Neural cell (in vitro differentiated cells): ENCODE results near the gene ZBTB42. TPM values are rescaled to one million over a fixed set of nuclear protein-coding genes. Genes with fewer than 3 reads are reported as not detected.

Source experiments
- H2AFZ ChIP-seq: fragments of 200-600, 300-800 bp; sonication (generic), shearing (Covaris generic); 2 replicates; pipeline ENCODE4 v1.6.0; 2014; ENCODE audit warnings: low read depth, mild to moderate bottlenecking, antibody characterized with exemption, low read length, moderate library complexity
- H3F3A ChIP-seq: fragments of 200-600 bp; shearing (Covaris generic); 2 replicates; pipeline ENCODE4 v1.6.1; 2016; ENCODE audit warnings: mild to moderate bottlenecking, moderate library complexity, mixed read lengths, antibody characterized with exemption, low read length; ENCODE audit not compliant: insufficient read depth, poor library complexity, severe bottlenecking
- H3K27ac ChIP-seq: fragments of 200-600, 300-800 bp; sonication (generic), shearing (Covaris generic); 2 replicates; pipeline ENCODE4 v1.5.1; 2014; ENCODE audit warnings: mild to moderate bottlenecking, low read length, moderate library complexity
- H3K27me3 ChIP-seq: fragments of 300-800, 200-600 bp; sonication (generic), shearing (Covaris generic); 2 replicates; pipeline ENCODE4 v1.6.0; 2014; ENCODE audit warnings: mild to moderate bottlenecking, low read depth, low read length, moderate library complexity; ENCODE audit not compliant: insufficient read depth
- H3K36me3 ChIP-seq: fragments of 300-800, 200-600 bp; sonication (generic), shearing (Covaris generic); 2 replicates; pipeline ENCODE4 v1.5.1; 2014; ENCODE audit warnings: mild to moderate bottlenecking, antibody characterized with exemption, low read length, moderate library complexity; ENCODE audit not compliant: insufficient read depth
- H3K4me2 ChIP-seq: fragments of 300-800, 200-600 bp; sonication (generic), shearing (Covaris generic); 2 replicates; pipeline ENCODE4 v1.6.0; 2014; ENCODE audit warnings: mild to moderate bottlenecking, low read length
- H3K4me3 ChIP-seq: fragments of 300-800, 200-600 bp; sonication (generic), shearing (Covaris generic); 2 replicates; pipeline ENCODE4 v1.5.1; 2014; ENCODE audit warnings: mild to moderate bottlenecking, low read length, moderate library complexity
- H3K79me2 ChIP-seq: fragments of 200-600 bp; shearing (Covaris generic); replicated peaks from 2 replicates; pipeline ENCODE4 v1.6.0; 2014; ENCODE audit warnings: mild to moderate bottlenecking, low read length, moderate library complexity; ENCODE audit not compliant: insufficient read depth
- H3K9ac ChIP-seq: fragments of 300-800, 200-600 bp; sonication (generic), shearing (Covaris generic); 2 replicates; pipeline ENCODE4 v1.6.1; 2016; ENCODE audit warnings: mild to moderate bottlenecking, low read length, mixed read lengths
- H3K9me2 ChIP-seq: fragments of 200-600 bp; shearing (Covaris generic); 2 replicates; pipeline ENCODE4 v1.6.1; 2016; ENCODE audit warnings: mild to moderate bottlenecking, low read length, mixed read lengths; ENCODE audit not compliant: insufficient read depth
- H3K9me3 ChIP-seq: fragments of 200-600, 300-800 bp; sonication (generic), shearing (Covaris generic); 2 replicates; pipeline ENCODE4 v1.6.1; 2016; ENCODE audit warnings: mild to moderate bottlenecking, mixed run types, low read length, moderate library complexity, mixed read lengths
- H4K20me1 ChIP-seq: fragments of 200-600 bp; shearing (Covaris generic); 2 replicates; pipeline ENCODE4 v1.6.1; 2016; ENCODE audit warnings: mild to moderate bottlenecking, mixed run types; ENCODE audit not compliant: insufficient read depth
- CTCF ChIP-seq: fragments of 450-650 bp; IDR thresholded peaks from 2 replicates; pipeline ENCODE4 v1.5.1; 2014; ENCODE audit warnings: antibody characterized with exemption, mild to moderate bottlenecking, moderate library complexity; ENCODE audit not compliant: poor library complexity, severe bottlenecking
- EP300 ChIP-seq: fragments of 450-650 bp; conservative IDR thresholded peaks from 2 replicates; pipeline ENCODE4 v1.6.1; 2014; ENCODE audit warnings: antibody characterized with exemption, mild to moderate bottlenecking, moderate library complexity; ENCODE audit not compliant: poor library complexity, severe bottlenecking
- EZH2 ChIP-seq: fragments of 200-600, 300-800 bp; shearing (Covaris generic), sonication (generic); IDR thresholded peaks from 2 replicates; pipeline ENCODE4 v1.6.1; 2014; ENCODE audit warnings: antibody characterized with exemption, low read length, borderline replicate concordance, mild to moderate bottlenecking; ENCODE audit not compliant: insufficient read depth, poor library complexity, severe bottlenecking
- MXI1 ChIP-seq: fragments of 450-650 bp; conservative IDR thresholded peaks from 2 replicates; pipeline ENCODE4 v1.6.1; 2014; ENCODE audit warnings: antibody characterized with exemption, mild to moderate bottlenecking; ENCODE audit not compliant: poor library complexity, severe bottlenecking
- POLR2AphosphoS5 ChIP-seq: IDR thresholded peaks from 2 replicates; pipeline ENCODE4 v1.6.1; 2012
- RAD21 ChIP-seq: fragments of 450-650 bp; conservative IDR thresholded peaks from 2 replicates; pipeline ENCODE4 v1.6.1; 2014; ENCODE audit warnings: antibody characterized with exemption, mild to moderate bottlenecking, moderate library complexity
- REST ChIP-seq: IDR thresholded peaks from 2 replicates; pipeline ENCODE4 v1.6.1; 2012; ENCODE audit warnings: borderline replicate concordance
- SMC3 ChIP-seq: fragments of 450-650 bp; conservative IDR thresholded peaks from 2 replicates; pipeline ENCODE4 v1.6.1; 2014; ENCODE audit warnings: antibody characterized with exemption, mild to moderate bottlenecking, moderate library complexity; ENCODE audit not compliant: poor library complexity
- TAF1 ChIP-seq: IDR thresholded peaks from 2 replicates; pipeline ENCODE4 v1.6.1; 2012; ENCODE audit warnings: low read depth
- polyA plus RNA-seq: library from polyadenylated mRNA; depleted of rRNA; stranded (reverse); fragments of >200 nt; gene quantifications from 2 replicates; pipeline ENCODE4 v1.2.3, GENCODE V29; 2014

ZBTB42 gene
- polyA plus RNA-seq, 1 donor from 2014 or later: not detected

- Histone ChIP-seq H3K36me3 (no peaks in the 10 kb centered on the region), H3K4me3 (peak overlapping the region; percentile 51), H2AFZ (no peak overlapping the region), H3K79me2 (no peaks in the 10 kb centered on the region), H3K4me2 (no peak overlapping the region), H3K27me3 (peaks cover 23% of the 10 kb centered on the region), H3K27ac (no peak overlapping the region), H3F3A (no peaks in the 10 kb centered on the region), H3K9me2 (no peaks in the 10 kb centered on the region), H4K20me1 (no peaks in the 10 kb centered on the region), H3K9me3 (no peaks in the 10 kb centered on the region), H3K9ac (no peak overlapping the region)
- TF ChIP-seq TAF1 (no peak), REST (no peak), CTCF (no peak), MXI1 (no peak), POLR2AphosphoS5 (no peak), RAD21 (no peak), SMC3 (no peak), EP300 (no peak), EZH2 (no peak)
Observed at GRCh38 chr14:104826861-104827176, 25.9 kb downstream of the ZBTB42 start.

DNA sequence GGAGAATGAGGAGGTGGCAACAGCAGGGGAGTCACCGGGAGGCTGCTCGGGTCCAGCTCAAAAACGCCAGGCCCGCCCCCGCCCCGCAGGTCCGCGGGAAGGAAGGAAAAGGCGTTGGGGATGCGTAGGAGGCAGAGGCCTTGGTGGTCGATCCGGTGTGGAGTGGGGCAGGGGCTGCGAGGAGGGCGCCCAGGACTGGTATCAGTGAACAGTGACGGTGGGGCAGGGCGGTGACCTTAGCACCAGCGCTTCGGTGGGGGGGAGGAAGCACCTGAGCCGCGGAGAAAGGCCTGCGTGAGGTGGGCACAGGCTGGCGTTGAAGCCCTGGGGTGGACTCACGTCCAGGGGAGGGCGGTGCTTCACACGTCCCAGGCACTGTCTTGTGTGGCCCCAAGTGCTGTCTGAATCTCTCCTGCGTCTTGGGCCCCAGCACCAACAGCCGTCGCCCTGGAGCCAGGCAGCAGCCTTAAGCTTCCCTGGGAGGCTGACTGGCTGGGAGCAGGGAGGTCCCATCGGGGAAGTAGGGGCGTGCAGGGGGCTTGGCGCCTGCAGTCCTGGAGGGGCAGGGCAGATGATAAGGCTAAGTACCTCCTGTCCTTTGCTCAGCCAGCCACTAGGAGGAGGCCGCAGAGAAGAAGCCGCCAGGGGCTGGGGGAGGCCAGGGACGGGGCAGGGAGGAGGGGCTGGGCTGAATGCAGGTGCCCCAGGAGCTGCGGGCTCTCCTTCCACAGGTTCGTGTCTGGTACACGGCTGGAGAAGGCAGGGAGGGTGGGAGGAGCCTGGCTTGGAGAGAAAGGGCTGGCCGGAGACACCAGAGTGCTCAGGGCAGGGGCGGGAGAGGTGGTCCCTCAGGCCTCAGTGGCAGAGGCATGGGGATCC is 26.5 kb downstream of the ZBTB42 start:
- Histone ChIP-seq H3F3A (no peaks in the 10 kb centered on the region), H3K27ac (no peak overlapping the region), H3K4me2 (no peak overlapping the region), H3K9me2 (no peaks in the 10 kb centered on the region), H3K4me3 (peak overlapping the region; percentile 51), H3K27me3 (peaks cover 23% of the 10 kb centered on the region), H3K9me3 (no peaks in the 10 kb centered on the region), H3K36me3 (no peaks in the 10 kb centered on the region), H3K79me2 (no peaks in the 10 kb centered on the region), H3K9ac (no peak overlapping the region), H4K20me1 (no peaks in the 10 kb centered on the region), H2AFZ (no peak overlapping the region)
- no peak for TF ChIP-seq EZH2
- TF ChIP-seq MXI1: no peak
- TF ChIP-seq TAF1: no peak
- TF ChIP-seq EP300: no peak
- no peak for TF ChIP-seq RAD21
- peak; percentile 35 for TF ChIP-seq CTCF
- TF ChIP-seq REST: no peak
- TF ChIP-seq SMC3: no peak
